Measurements from ENCODE around the gene NDUFAF8.

DNA sequence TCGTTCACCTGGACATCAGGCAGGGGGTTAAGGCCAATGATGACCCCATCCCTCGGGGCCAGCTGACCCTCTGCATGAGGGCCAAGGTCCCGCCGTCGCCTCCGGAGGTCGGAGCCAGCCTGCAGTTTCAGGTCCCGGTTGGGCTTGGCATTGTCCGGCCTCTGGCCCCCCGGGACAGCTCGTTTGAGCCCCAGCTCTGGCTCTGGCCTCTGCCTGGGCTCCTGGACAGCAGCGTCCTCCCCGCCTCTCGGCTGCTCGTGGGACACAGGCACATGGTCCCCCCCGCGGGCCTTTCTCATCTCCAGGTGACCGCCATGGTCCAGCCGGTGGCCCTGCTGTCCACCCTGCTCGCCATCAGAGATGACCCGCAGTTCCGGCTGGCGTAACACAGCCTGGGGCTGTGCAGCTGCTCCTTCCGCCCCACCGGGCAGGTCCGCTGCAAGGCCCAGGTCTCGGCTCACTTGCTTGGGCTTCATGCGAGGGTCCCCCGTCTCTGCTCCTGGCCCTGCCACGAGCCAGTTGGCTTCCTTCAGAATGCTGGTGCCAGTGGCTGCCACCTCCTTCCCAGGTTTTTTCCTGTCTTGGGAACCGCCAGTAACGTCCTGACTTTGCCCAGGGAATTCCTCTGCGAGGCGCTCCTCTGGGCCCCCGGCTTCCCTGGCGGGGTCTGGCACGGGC, 6.7 kb downstream of the NDUFAF8 start:
- TF ChIP-seq, protein P1, sequence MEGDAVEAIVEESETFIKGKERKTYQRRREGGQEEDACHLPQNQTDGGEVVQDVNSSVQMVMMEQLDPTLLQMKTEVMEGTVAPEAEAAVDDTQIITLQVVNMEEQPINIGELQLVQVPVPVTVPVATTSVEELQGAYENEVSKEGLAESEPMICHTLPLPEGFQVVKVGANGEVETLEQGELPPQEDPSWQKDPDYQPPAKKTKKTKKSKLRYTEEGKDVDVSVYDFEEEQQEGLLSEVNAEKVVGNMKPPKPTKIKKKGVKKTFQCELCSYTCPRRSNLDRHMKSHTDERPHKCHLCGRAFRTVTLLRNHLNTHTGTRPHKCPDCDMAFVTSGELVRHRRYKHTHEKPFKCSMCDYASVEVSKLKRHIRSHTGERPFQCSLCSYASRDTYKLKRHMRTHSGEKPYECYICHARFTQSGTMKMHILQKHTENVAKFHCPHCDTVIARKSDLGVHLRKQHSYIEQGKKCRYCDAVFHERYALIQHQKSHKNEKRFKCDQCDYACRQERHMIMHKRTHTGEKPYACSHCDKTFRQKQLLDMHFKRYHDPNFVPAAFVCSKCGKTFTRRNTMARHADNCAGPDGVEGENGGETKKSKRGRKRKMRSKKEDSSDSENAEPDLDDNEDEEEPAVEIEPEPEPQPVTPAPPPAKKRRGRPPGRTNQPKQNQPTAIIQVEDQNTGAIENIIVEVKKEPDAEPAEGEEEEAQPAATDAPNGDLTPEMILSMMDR (IDR thresholded peaks at IDR 0.05) = no peak
- TF ChIP-seq POLR2A (IDR thresholded peaks at IDR 0.05) = no peak

Data from gastroesophageal sphincter (tissue), 3 donors.